GM18870 (cell line): ENCODE results near the gene GPX6.
"Not testable (repeated sequence)": the region's sequence is repeated elsewhere in the genome, so short reads cannot be mapped to it uniquely, and the experiment has no call there.

Experiments used
- ATAC-seq: cut with Tn5 transposase; IDR thresholded peaks from one replicate; pipeline ENCODE4 v1.9.1; 2021; ENCODE audit warnings: moderate library complexity; ENCODE audit not compliant: unreplicated experiment

The GPX6 gene

DNA sequence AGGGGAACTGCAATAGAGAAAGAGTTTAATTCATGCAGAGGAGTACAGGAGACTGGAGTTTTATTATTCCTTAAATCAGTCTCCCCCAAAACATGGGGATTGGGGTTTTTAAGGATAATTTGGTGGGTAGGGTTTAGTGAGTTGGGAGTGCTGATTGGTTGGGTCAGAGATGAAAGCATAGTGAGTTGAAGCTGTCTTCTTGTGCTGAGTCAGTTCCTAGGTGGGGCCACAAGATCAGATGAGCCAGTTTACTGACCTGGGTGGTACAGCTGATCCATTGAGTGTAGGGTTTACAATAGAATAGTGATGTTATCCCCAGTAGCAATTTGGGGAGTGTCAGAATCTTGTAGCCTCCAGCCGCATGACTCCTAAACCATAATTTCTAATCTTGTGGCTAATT, 29.1 kb downstream of the GPX6 start:
- ATAC-seq = no peak

- ATAC-seq = no peak
These were observed 30.1 kb downstream of the GPX6 start for GRCh38 chr6:28485482-28485881.

DNA sequence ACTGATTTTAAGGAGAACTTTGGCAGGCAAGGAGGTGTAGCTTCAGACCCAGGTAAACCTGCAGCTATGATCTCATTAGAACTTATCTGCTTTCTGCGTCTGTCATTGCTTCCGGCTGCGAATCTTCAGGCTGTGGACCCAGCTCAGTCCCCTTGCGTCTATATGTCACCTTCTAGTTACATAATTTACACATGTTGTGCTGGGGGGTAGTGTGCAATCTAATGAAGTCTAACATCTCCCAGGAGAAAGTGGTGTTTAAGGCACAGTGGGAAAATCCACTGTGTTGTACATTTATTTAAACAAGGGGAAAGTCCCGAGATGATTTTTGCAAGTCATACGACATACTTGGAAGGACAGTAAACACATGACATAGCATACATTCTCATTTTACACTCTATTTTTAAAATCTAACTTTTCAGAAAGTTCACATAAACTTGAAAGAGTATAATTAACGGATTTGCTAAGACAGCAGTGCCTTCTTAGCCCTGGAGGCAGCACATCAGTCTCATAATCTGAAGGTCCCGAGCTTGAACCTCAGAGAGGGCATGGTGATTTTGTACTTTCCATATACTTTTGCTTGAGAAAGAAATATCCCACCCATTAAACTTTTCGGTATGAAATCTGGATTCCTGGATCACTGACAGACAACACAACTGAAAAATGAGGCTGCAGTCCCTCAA, 35.2 kb downstream of the GPX6 start:
- no peak for ATAC-seq

- ATAC-seq = no peak
These were observed 37.1 kb downstream of the GPX6 start for GRCh38 chr6:28478518-28478917.

GRCh38 chr6:28474441-28475219, 41.0 kb downstream of the GPX6 start:
- ATAC-seq = no peak

DNA sequence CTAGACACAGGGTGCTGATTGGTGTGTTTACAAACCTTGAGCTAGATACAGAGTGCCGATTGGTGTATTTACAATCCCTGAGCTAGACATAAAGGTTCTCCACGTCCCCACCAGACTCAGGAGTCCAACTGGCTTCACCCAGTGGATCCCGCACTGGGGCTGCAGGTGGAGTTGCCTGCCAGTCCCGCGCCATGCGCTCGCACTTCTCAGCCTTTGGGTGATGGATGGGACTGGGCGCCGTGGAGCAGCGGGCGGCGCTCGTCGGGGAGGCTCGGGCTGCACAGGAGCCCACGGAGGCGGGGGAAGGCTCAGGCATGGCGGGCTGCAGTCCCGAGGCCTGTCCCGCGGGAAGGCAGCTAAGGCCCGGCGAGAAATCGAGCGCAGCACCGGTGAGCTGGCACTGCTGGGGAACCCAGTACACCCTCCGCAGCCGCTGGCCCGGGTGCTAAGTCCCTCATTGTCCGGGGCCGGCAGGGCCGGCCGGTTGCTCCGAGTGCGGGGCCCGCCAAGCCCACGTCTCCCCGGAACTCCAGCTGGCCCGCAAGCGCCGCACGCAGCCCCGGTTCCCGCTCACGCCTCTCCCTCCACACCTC, 46.3 kb downstream of the GPX6 start:
- ATAC-seq = not testable (repeated sequence)

DNA sequence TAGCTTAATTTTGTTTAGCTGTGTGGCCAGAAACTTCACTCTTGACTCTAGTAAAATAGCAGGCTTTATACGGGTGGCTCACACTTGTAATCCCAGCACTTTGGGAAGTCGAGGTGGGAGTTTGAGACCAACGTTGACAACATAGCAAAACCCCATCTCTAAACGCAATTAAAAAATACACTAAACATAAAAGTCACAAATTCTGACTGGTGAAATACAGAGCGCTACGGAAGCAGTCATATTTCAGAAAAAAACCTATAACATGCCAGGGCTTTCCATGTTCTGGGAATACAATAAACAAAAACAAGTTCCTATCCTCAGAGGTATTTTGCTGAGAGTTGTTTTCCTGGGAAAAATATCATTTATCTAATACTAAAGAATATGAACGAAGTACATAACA, 47.5 kb downstream of the GPX6 start:
- ATAC-seq = no peak

DNA sequence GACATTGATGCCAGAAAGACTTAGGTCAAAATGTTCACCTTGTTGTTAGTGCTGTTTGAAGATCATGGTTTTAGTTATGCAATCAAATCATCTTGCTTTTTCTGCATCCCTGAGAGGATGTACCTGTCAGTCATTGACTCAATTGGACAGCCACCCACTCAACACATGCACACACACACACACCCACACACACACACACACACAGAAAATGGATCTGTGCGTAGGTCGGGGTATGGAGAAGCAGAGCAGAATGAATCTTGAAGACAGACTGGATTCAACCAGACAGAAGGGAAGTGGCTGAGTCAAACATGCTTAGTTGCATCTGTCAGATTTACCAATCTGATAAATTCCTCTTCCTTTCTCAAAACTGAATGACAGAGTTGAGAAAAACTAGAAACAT, 53.2 kb downstream of the GPX6 start:
- no peak for ATAC-seq

- no peak for ATAC-seq
These were observed 57.0 kb downstream of the GPX6 start for GRCh38 chr6:28458568-28458967.
